Astrocyte (in vitro differentiated cells and primary cell): ENCODE data around the gene PRDM12. TPM values are rescaled to one million over a fixed set of nuclear protein-coding genes. Genes with fewer than 3 reads are reported as not detected.
"Not testable (repeated sequence)": the region's sequence is repeated elsewhere in the genome, so short reads cannot be mapped to it uniquely, and the experiment has no call there.

ENCODE experiments used
- DNase-seq: peaks from one replicate; pipeline ENCODE4 v3.0.0-alpha.2; 2010; ENCODE audit warnings: low read depth
- FAIRE-seq: peaks from 2 replicates; lab custom pipeline; 2011; peaks lifted over from hg19 to GRCh38; lab: Jason Lieb, UNC
- H2AFZ ChIP-seq: 2 replicates; pipeline ENCODE4 v1.6.0; 2012; ENCODE audit warnings: low read depth, low read length, inconsistent platforms
- H3K27ac ChIP-seq: 2 replicates; pipeline ENCODE4 v1.5.1; 2011; ENCODE audit warnings: low read depth, low read length, inconsistent platforms
- H3K27me3 ChIP-seq: 2 replicates; pipeline ENCODE4 v1.6.0; 2011; ENCODE audit warnings: low read length, inconsistent platforms; ENCODE audit not compliant: insufficient read depth
- H3K36me3 ChIP-seq: 2 replicates; pipeline ENCODE4 v1.5.1; 2011; ENCODE audit warnings: low read length, inconsistent platforms; ENCODE audit not compliant: insufficient read depth
- H3K4me1 ChIP-seq: 2 replicates; pipeline ENCODE4 v1.5.1; 2011; ENCODE audit warnings: low read length, inconsistent platforms; ENCODE audit not compliant: insufficient read depth
- H3K4me2 ChIP-seq: 2 replicates; pipeline ENCODE4 v1.6.0; 2012; ENCODE audit warnings: low read length, inconsistent platforms
- H3K4me3 ChIP-seq: 2 replicates; pipeline ENCODE4 v1.5.1; 2011; ENCODE audit warnings: low read depth, mild to moderate bottlenecking, low read length, inconsistent platforms; ENCODE audit not compliant: insufficient read depth
- H3K79me2 ChIP-seq: 2 replicates; pipeline ENCODE4 v1.6.0; 2012; ENCODE audit warnings: mild to moderate bottlenecking, low read length, inconsistent platforms; ENCODE audit not compliant: insufficient read depth
- H3K9ac ChIP-seq: 2 replicates; pipeline ENCODE4 v1.6.0; 2012; ENCODE audit warnings: mild to moderate bottlenecking, low read length, inconsistent platforms
- H3K9me3 ChIP-seq: 2 replicates; pipeline ENCODE4 v1.5.1; 2012; ENCODE audit warnings: low read depth, mild to moderate bottlenecking, low read length, inconsistent platforms; ENCODE audit not compliant: insufficient read depth
- H4K20me1 ChIP-seq: 2 replicates; pipeline ENCODE4 v1.6.0; 2012; ENCODE audit warnings: low read length, inconsistent platforms; ENCODE audit not compliant: insufficient read depth
- H3K27ac Mint-ChIP-seq: one replicate; pipeline ENCODE4 v1.8.0; 2021; ENCODE audit warnings: mild to moderate bottlenecking, mixed read lengths; ENCODE audit not compliant: unreplicated experiment
- H3K27me3 Mint-ChIP-seq: one replicate; pipeline ENCODE4 v1.8.0; 2021; ENCODE audit warnings: low read depth, mixed read lengths; ENCODE audit not compliant: unreplicated experiment
- H3K36me3 Mint-ChIP-seq: one replicate; pipeline ENCODE4 v1.8.0; 2021; ENCODE audit warnings: low read depth, mixed read lengths; ENCODE audit not compliant: unreplicated experiment
- H3K4me1 Mint-ChIP-seq: one replicate; pipeline ENCODE4 v1.8.0; 2021; ENCODE audit warnings: low read depth, mixed read lengths; ENCODE audit not compliant: unreplicated experiment
- H3K4me3 Mint-ChIP-seq: one replicate; pipeline ENCODE4 v1.8.0; 2021; ENCODE audit warnings: mild to moderate bottlenecking, moderate library complexity, mixed read lengths; ENCODE audit not compliant: unreplicated experiment
- H3K9me3 Mint-ChIP-seq: one replicate; pipeline ENCODE4 v1.8.0; 2021; ENCODE audit warnings: mild to moderate bottlenecking, mixed read lengths; ENCODE audit not compliant: unreplicated experiment
- CTCF ChIP-seq: IDR thresholded peaks from 2 replicates; pipeline ENCODE4 v1.5.1; 2011; ENCODE audit warnings: low read depth, mild to moderate bottlenecking, inconsistent platforms, low read length, moderate library complexity; ENCODE audit not compliant: insufficient read depth
- EZH2 ChIP-seq: IDR thresholded peaks from 2 replicates; pipeline ENCODE4 v1.6.1; 2012; ENCODE audit warnings: mild to moderate bottlenecking, low read length, inconsistent platforms; ENCODE audit not compliant: insufficient read depth
- total RNA-seq: library from RNA; stranded (reverse); gene quantifications from 2 replicates; pipeline ENCODE4 v1.2.1, GENCODE V29; 2021

The PRDM12 gene
- total RNA-seq, 1 donor from 2014 or later: 0.23 TPM

- Histone ChIP-seq H3K4me3 (peak overlapping the region; percentile 44), H3K4me1 (peaks cover 7% of the 10 kb centered on the region), H3K27ac (no peak overlapping the region), H3K9me3 (no peaks in the 10 kb centered on the region), H3K4me2 (peak overlapping the region; percentile 86), H3K36me3 (no peaks in the 10 kb centered on the region), H3K79me2 (no peaks in the 10 kb centered on the region), H3K9ac (peak overlapping the region; percentile 5), H3K27me3 (peaks cover 7% of the 10 kb centered on the region), H2AFZ (peak overlapping the region; percentile 78), H4K20me1 (no peaks in the 10 kb centered on the region)
- Mint-ChIP-seq H3K27ac (no peak overlapping the region), H3K4me3 (peak overlapping the region; percentile 84), H3K36me3 (peaks cover 2% of the 10 kb centered on the region), H3K4me1 (peaks cover 2% of the 10 kb centered on the region), H3K9me3 (no peaks in the 10 kb centered on the region), H3K27me3 (peaks cover 31% of the 10 kb centered on the region)
- DNase-seq (no peak), FAIRE-seq (no peak)
- no peak for TF ChIP-seq CTCF
- TF ChIP-seq EZH2: no peak
Measured at GRCh38 chr9:130681769-130682420, 17.5 kb downstream of the PRDM12 start.

GRCh38 chr9:130682421-130683121 lies 18.2 kb downstream of the PRDM12 start:
- Histone ChIP-seq H3K4me3 (no peak overlapping the region), H3K27me3 (peaks cover 7% of the 10 kb centered on the region), H3K27ac (no peak overlapping the region), H3K9ac (no peak overlapping the region), H3K4me2 (peak overlapping the region; percentile 86), H4K20me1 (no peaks in the 10 kb centered on the region), H3K9me3 (no peaks in the 10 kb centered on the region), H2AFZ (peak overlapping the region; percentile 62), H3K36me3 (no peaks in the 10 kb centered on the region), H3K4me1 (peaks cover 7% of the 10 kb centered on the region), H3K79me2 (no peaks in the 10 kb centered on the region)
- H3K4me1 Mint-ChIP-seq: peaks cover 2% of the 10 kb centered on the region
- no peaks in the 10 kb centered on the region for H3K9me3 Mint-ChIP-seq
- H3K36me3 Mint-ChIP-seq: peaks cover 2% of the 10 kb centered on the region
- FAIRE-seq (no peak), DNase-seq (peak; percentile 32)
- peaks cover 27% of the 10 kb centered on the region for H3K27me3 Mint-ChIP-seq
- H3K27ac Mint-ChIP-seq: peak overlapping the region; percentile 72
- no peak for TF ChIP-seq EZH2
- peak; percentile 76 for TF ChIP-seq CTCF
- H3K4me3 Mint-ChIP-seq: peak overlapping the region; percentile 84

GRCh38 chr9:130685104-130685503 lies 20.7 kb downstream of the PRDM12 start:
- Histone ChIP-seq H3K79me2 (no peaks in the 10 kb centered on the region), H3K4me2 (no peak overlapping the region), H3K4me3 (no peak overlapping the region), H3K27me3 (peaks cover 2% of the 10 kb centered on the region), H3K9me3 (no peaks in the 10 kb centered on the region), H3K36me3 (no peaks in the 10 kb centered on the region), H2AFZ (no peak overlapping the region), H3K27ac (no peak overlapping the region), H3K9ac (no peak overlapping the region), H4K20me1 (no peaks in the 10 kb centered on the region), H3K4me1 (peaks cover 12% of the 10 kb centered on the region)
- H3K36me3 Mint-ChIP-seq: peaks cover 2% of the 10 kb centered on the region
- H3K9me3 Mint-ChIP-seq: no peaks in the 10 kb centered on the region
- no peak overlapping the region for H3K27ac Mint-ChIP-seq
- peaks cover 2% of the 10 kb centered on the region for H3K4me1 Mint-ChIP-seq
- H3K27me3 Mint-ChIP-seq: peaks cover 9% of the 10 kb centered on the region
- DNase-seq (no peak), FAIRE-seq (no peak)
- TF ChIP-seq CTCF (no peak), EZH2 (no peak)
- no peak overlapping the region for H3K4me3 Mint-ChIP-seq

- not testable (repeated sequence) for H3K4me3 Mint-ChIP-seq, H4K20me1 ChIP-seq, H3K9ac ChIP-seq, FAIRE-seq, H3K4me1 Mint-ChIP-seq, H3K27me3 Mint-ChIP-seq, DNase-seq, H3K79me2 ChIP-seq, H3K9me3 Mint-ChIP-seq, H3K4me3 ChIP-seq, H3K4me2 ChIP-seq, H3K27ac ChIP-seq, H3K27ac Mint-ChIP-seq, H3K9me3 ChIP-seq, H3K36me3 ChIP-seq, H3K27me3 ChIP-seq, H3K36me3 Mint-ChIP-seq, H2AFZ ChIP-seq
- peaks cover 12% of the 10 kb centered on the region for H3K4me1 ChIP-seq
Measured at GRCh38 chr9:130685945-130686344, 21.6 kb downstream of the PRDM12 start.
